NT2/D1 (cell line): Measurements from ENCODE around the gene CDKN3.
A peak's percentile ranks its signal among the peaks of the same experiment; 100 is the strongest.
"Not testable (repeated sequence)": the region's sequence is repeated elsewhere in the genome, so short reads cannot be mapped to it uniquely, and the experiment has no call there.

Source experiments
- DNase-seq: peaks from one replicate; pipeline ENCODE4 v3.0.0-alpha.2; 2011; ENCODE audit warnings: low read depth, low spot score
- H3K27me3 ChIP-seq: 2 replicates; pipeline ENCODE4 v1.6.0; 2011; ENCODE audit warnings: mild to moderate bottlenecking; ENCODE audit not compliant: insufficient read length, insufficient read depth
- H3K36me3 ChIP-seq: 2 replicates; pipeline ENCODE4 v1.6.1; 2011; ENCODE audit warnings: mild to moderate bottlenecking, low read length, mixed read lengths; ENCODE audit not compliant: insufficient read depth, insufficient read length
- H3K4me1 ChIP-seq: 2 replicates; pipeline ENCODE4 v1.5.1; 2011; ENCODE audit not compliant: insufficient read depth, insufficient read length
- H3K4me3 ChIP-seq: 2 replicates; pipeline ENCODE4 v1.5.1; 2011; ENCODE audit warnings: low read depth; ENCODE audit not compliant: insufficient read length
- H3K9ac ChIP-seq: 2 replicates; pipeline ENCODE4 v1.6.0; 2011; ENCODE audit warnings: low read depth; ENCODE audit not compliant: insufficient read length
- H3K9me3 ChIP-seq: 2 replicates; pipeline ENCODE4 v1.5.1; 2011; ENCODE audit warnings: mild to moderate bottlenecking, low read length; ENCODE audit not compliant: insufficient read depth
- SUZ12 ChIP-seq: IDR thresholded peaks from 2 replicates; pipeline ENCODE4 v1.6.1; 2011; ENCODE audit not compliant: insufficient read length, insufficient read depth; ENCODE audit errors: extremely low read depth
- YY1 ChIP-seq: IDR thresholded peaks from 2 replicates; pipeline ENCODE4 v1.6.1; 2011; ENCODE audit not compliant: insufficient read length, insufficient read depth
- ZNF274 ChIP-seq: IDR thresholded peaks from 2 replicates; pipeline ENCODE4 v1.6.1; 2011; ENCODE audit warnings: mild to moderate bottlenecking, low read depth, low read length

Gene CDKN3

GRCh38 chr14:54440873-54441868 lies 44.4 kb downstream of the CDKN3 start, which contains the start of gene CNIH1:
Gene CNIH1 (minus strand): TSS chr14:54441374. CDS start chr14:54441327, 47 bp downstream.
- Histone ChIP-seq H3K9ac (peak within 1 kb of the TSS; percentile 94), H3K4me3 (peak within 1 kb of the TSS; percentile 82), H3K9me3 (no peaks in the 10 kb centered on the region), H3K4me1 (no peaks in the 10 kb centered on the region), H3K36me3 (peaks cover 4% of the 10 kb centered on the region), H3K27me3 (no peaks in the 10 kb centered on the region)
- TF ChIP-seq YY1 (no peak), ZNF274 (no peak), SUZ12 (no peak)
- peak; percentile 77 for DNase-seq

GRCh38 chr14:54442961-54443360 lies 46.2 kb downstream of the CDKN3 start:
- not testable (repeated sequence) for H3K9ac ChIP-seq, H3K9me3 ChIP-seq, H3K36me3 ChIP-seq, H3K4me3 ChIP-seq, H3K27me3 ChIP-seq, DNase-seq, H3K4me1 ChIP-seq

DNA sequence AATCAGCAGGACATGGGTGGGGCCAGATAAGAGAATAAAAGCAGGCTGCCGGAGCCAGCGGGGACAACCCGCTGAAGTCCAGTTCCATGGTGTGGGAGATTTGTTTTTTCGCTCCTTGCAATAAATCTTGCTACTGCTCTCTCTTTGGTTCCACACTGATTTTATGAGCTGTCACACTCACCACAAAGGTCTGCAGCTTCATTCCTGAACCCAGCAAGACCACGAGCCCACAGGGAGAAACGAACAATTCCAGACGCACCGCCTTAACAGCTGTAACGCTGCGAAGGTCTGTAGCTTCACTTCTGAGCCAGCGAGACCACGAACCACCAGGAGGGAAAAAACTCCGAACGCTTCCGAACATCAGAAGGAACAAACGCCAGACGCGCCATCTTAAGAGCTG lies 47.2 kb downstream of the CDKN3 start:
- no peaks in the 10 kb centered on the region for H3K27me3 ChIP-seq
- no peaks in the 10 kb centered on the region for H3K4me1 ChIP-seq
- TF ChIP-seq YY1, result no peak
- no peak for TF ChIP-seq SUZ12
- TF ChIP-seq ZNF274, result no peak
- no peaks in the 10 kb centered on the region for H3K36me3 ChIP-seq
- H3K9ac ChIP-seq, result no peak overlapping the region
- no peak for DNase-seq
- H3K9me3 ChIP-seq, result no peaks in the 10 kb centered on the region
- H3K4me3 ChIP-seq, result no peak overlapping the region

DNA sequence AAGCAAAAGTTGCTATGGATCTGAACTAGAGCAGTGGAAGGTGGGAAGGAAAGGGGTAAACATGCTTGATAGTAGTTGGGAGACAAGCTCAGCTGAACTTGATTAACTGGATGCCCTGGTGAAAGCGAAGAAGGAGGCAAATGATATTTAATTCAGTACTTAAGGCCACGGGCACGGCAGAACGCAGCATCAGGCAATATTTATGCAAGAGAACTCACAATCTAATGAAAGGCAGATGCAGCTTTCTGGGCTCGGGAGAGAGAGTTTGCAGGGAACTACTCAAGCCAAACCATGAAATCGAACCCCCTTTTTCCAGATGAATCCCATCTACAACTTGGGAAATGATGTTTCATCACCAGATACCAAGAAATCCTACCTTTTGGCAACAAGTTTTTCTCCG lies 47.9 kb downstream of the CDKN3 start:
- Histone ChIP-seq H3K9ac (no peak overlapping the region), H3K9me3 (no peaks in the 10 kb centered on the region), H3K4me3 (no peak overlapping the region), H3K4me1 (no peaks in the 10 kb centered on the region), H3K27me3 (no peaks in the 10 kb centered on the region), H3K36me3 (no peaks in the 10 kb centered on the region)
- TF ChIP-seq YY1, result no peak
- no peak for TF ChIP-seq SUZ12
- TF ChIP-seq ZNF274, result no peak
- no peak for DNase-seq

DNA sequence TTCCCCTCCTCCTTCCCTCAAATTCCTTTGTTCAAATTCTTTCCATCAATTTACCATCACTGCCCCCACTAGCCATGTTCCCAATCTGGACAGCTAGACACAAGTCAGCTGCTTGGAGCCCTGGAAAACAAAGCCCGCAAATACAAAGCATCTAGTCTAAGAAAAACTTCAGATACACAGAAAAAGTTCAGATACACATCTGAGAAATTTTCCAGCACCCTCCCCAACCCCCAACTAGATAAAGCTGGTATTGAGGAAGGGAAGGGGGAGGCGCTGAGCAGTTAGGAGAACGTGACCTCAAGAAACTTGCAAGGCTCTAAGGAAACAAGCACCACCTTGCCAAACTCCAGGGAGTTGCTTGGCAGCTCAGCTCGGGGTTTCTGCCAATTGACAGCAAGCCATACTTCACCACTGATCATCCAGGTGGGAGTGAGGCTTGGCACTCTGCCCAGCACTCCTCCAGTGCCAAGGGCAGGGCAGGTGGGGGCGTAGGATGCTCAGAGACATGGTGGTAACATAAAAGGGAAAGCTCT lies 49.4 kb downstream of the CDKN3 start:
- no peaks in the 10 kb centered on the region for H3K27me3 ChIP-seq
- no peak overlapping the region for H3K9ac ChIP-seq
- no peak overlapping the region for H3K4me3 ChIP-seq
- no peaks in the 10 kb centered on the region for H3K9me3 ChIP-seq
- no peaks in the 10 kb centered on the region for H3K36me3 ChIP-seq
- no peaks in the 10 kb centered on the region for H3K4me1 ChIP-seq
- no peak for DNase-seq
- TF ChIP-seq YY1, result no peak
- no peak for TF ChIP-seq ZNF274
- TF ChIP-seq SUZ12, result no peak

- Histone ChIP-seq H3K4me3 (no peak overlapping the region), H3K9ac (no peak overlapping the region)
- no peak for DNase-seq
These were observed 50.5 kb downstream of the CDKN3 start for GRCh38 chr14:54447231-54447692.

GRCh38 chr14:54450535-54450934 lies 53.7 kb downstream of the CDKN3 start:
- no peak for TF ChIP-seq ZNF274
- no peak for TF ChIP-seq YY1
- TF ChIP-seq SUZ12, result no peak
- H3K9me3 ChIP-seq, result no peaks in the 10 kb centered on the region
- no peak for DNase-seq
- no peak overlapping the region for H3K9ac ChIP-seq
- H3K36me3 ChIP-seq, result no peaks in the 10 kb centered on the region
- H3K4me3 ChIP-seq, result no peak overlapping the region
- no peaks in the 10 kb centered on the region for H3K4me1 ChIP-seq
- H3K27me3 ChIP-seq, result no peaks in the 10 kb centered on the region

More at GRCh38 chr14:54447231-54447692, 50.5 kb downstream of the CDKN3 start:
- Histone ChIP-seq H3K9me3 (no peaks in the 10 kb centered on the region), H3K4me1 (no peaks in the 10 kb centered on the region), H3K27me3 (no peaks in the 10 kb centered on the region), H3K36me3 (no peaks in the 10 kb centered on the region)
- TF ChIP-seq YY1 (no peak), ZNF274 (no peak), SUZ12 (no peak)
